Peyer's patch (tissue), 4 donors: Measurements from ENCODE around the gene ELFN2.

ENCODE experiments used
- CTCF ChIP-seq, 6 experiments: fragments of 450-650 bp in 4 of 6; fragments of 200-600 bp in 2 of 6; sonication (generic) in 1 of 6; IDR thresholded peaks; one replicate each; pipeline ENCODE4 v1.5.1; 2017 to 2019; ENCODE audit warnings: antibody characterized with exemption in 6 of 6, mild to moderate bottlenecking in 3 of 6, moderate library complexity in 1 of 6
- POLR2A ChIP-seq, 2 donors: fragments of 450-650 bp; IDR thresholded peaks; one replicate each; pipeline ENCODE4 v1.5.1; 2017; ENCODE audit warnings: antibody characterized with exemption in 2 of 2, mild to moderate bottlenecking in 2 of 2, moderate library complexity in 2 of 2

DNA sequence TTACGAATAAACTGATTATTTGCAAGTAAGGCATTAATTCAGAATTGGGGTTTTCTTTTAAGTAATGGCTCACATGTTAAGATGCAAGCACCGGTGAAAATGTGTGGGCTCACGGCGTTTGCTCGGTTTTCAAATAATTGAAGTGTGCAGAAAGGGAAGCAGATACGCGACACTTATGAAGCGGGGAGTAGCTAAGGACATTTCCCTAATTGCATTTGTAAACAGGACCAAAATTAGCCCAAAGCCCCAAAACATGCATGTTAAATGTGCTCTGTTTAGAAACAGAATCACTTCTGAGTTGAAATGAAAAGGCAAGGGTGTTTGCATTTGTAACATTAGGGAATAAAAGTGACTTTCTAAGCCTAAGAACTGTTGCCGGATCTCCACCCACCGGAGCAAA, 61.3 kb downstream of the ELFN2 start:
- no peak for TF ChIP-seq CTCF (IDR thresholded peaks at IDR 0.05)
- no peak for TF ChIP-seq POLR2A (IDR thresholded peaks at IDR 0.05)
